NT2/D1 (cell line): Measurements from ENCODE around the gene RAB3IL1.

Experiments used
- YY1 ChIP-seq: IDR thresholded peaks from 2 replicates; pipeline ENCODE4 v1.6.1; 2011; ENCODE audit not compliant: insufficient read length, insufficient read depth
- ZNF274 ChIP-seq: IDR thresholded peaks from 2 replicates; pipeline ENCODE4 v1.6.1; 2011; ENCODE audit warnings: mild to moderate bottlenecking, low read depth, low read length

GRCh38 chr11:61861634-61862033 lies 55.7 kb downstream of the RAB3IL1 start:
- TF ChIP-seq ZNF274 (no peak), YY1 (no peak)
